Cerebellar nuclear complex (tissue), 1 donor: ENCODE data around the gene PRODH.
"Not testable (repeated sequence)": the region's sequence is repeated elsewhere in the genome, so short reads cannot be mapped to it uniquely, and the experiment has no call there.

ENCODE experiments used
- DNase-seq, 2 experiments: peaks; one replicate each; lab custom pipeline; 2025; lab: John Stamatoyannopoulos, UW

Gene PRODH

GRCh38 chr22:18906410-18906745 is 29.7 kb downstream of the PRODH start:
- not testable (repeated sequence) for DNase-seq

- no peak for DNase-seq
Measured at GRCh38 chr22:18905540-18906409, 30.3 kb downstream of the PRODH start, which contains the start of gene DGCR6. Gene DGCR6 (plus strand): TSS chr22:18906320. CDS start chr22:18906375, 55 bp downstream.

- DNase-seq, result not testable (repeated sequence)
Measured at GRCh38 chr22:18896037-18896657, 39.9 kb downstream of the PRODH start.

- not testable (repeated sequence) for DNase-seq
Measured at GRCh38 chr22:18893775-18894174, 42.3 kb downstream of the PRODH start.

- not testable (repeated sequence) for DNase-seq
Measured at GRCh38 chr22:18890510-18891192, 45.4 kb downstream of the PRODH start.

GRCh38 chr22:18888115-18888514 is 48.0 kb downstream of the PRODH start:
- DNase-seq, result no peak

GRCh38 chr22:18884465-18884864 is 51.6 kb downstream of the PRODH start:
- DNase-seq, result not testable (repeated sequence)

GRCh38 chr22:18881260-18881659 is 54.8 kb downstream of the PRODH start:
- DNase-seq, result not testable (repeated sequence)
